HepG2 (cell line): ENCODE data around the gene ARL10. TPM values are rescaled to one million over a fixed set of nuclear protein-coding genes. Genes with fewer than 3 reads are reported as not detected.
A peak's percentile ranks its signal among the peaks of the same experiment; 100 is the strongest.

Experiments used
- ATRX ChIP-seq: sonication (generic); formaldehyde crosslinking; IDR thresholded peaks from 2 replicates; pipeline ENCODE4 v1.4.0; 2020; ENCODE audit warnings: missing genetic modification reagents, borderline replicate concordance
- BRD4 ChIP-seq: sonication (generic); formaldehyde crosslinking; IDR thresholded peaks from 2 replicates; pipeline ENCODE4 v1.4.0; 2020; ENCODE audit warnings: missing genetic modification reagents
- FOSL2 ChIP-seq: sonication (generic); formaldehyde crosslinking; IDR thresholded peaks from 2 replicates; pipeline ENCODE4 v1.4.0; 2020; ENCODE audit warnings: missing genetic modification reagents
- IKZF4 ChIP-seq: sonication (generic); formaldehyde crosslinking; IDR thresholded peaks from 2 replicates; pipeline ENCODE4 v1.5.1; 2020; ENCODE audit warnings: borderline replicate concordance, mild to moderate bottlenecking, low read depth, missing genetic modification reagents; ENCODE audit errors: not compliant biosample characterization
- IRF1 ChIP-seq: sonication (generic); formaldehyde crosslinking; IDR thresholded peaks from 2 replicates; pipeline ENCODE4 v1.4.0; 2020; ENCODE audit warnings: low read depth, mild to moderate bottlenecking, missing genetic modification reagents
- JUND ChIP-seq: sonication (generic); formaldehyde crosslinking; IDR thresholded peaks from 2 replicates; pipeline ENCODE4 v1.8.0; 2022; ENCODE audit warnings: mild to moderate bottlenecking, missing genetic modification reagents
- NKX3-1 ChIP-seq: sonication (generic); formaldehyde crosslinking; IDR thresholded peaks from 2 replicates; pipeline ENCODE4 v1.5.0; 2020; ENCODE audit warnings: missing genetic modification reagents
- NRL ChIP-seq: sonication (generic); formaldehyde crosslinking; IDR thresholded peaks from 2 replicates; pipeline ENCODE4 v1.5.0; 2020; ENCODE audit warnings: missing genetic modification reagents, mild to moderate bottlenecking, moderate library complexity, borderline replicate concordance
- SP2 ChIP-seq: sonication (generic); formaldehyde crosslinking; IDR thresholded peaks from 2 replicates; pipeline ENCODE4 v1.5.1; 2020; ENCODE audit warnings: mild to moderate bottlenecking, missing genetic modification reagents
- TBP ChIP-seq: sonication (generic); formaldehyde crosslinking; IDR thresholded peaks from 2 replicates; pipeline ENCODE4 v1.5.0; 2020; ENCODE audit warnings: missing genetic modification reagents
- ZHX2 ChIP-seq, 2 experiments: sonication (generic) in 1 of 2; formaldehyde crosslinking in 1 of 2; IDR thresholded peaks; 2 replicates each; pipeline versions ENCODE4 v1.6.1 to v1.9.0; 2014 to 2022; ENCODE audit warnings: antibody characterized with exemption in 1 of 2, borderline replicate concordance in 1 of 2, inconsistent platforms in 1 of 2, low read depth in 1 of 2, missing genetic modification reagents in 1 of 2
- ZKSCAN5 ChIP-seq: sonication (generic); formaldehyde crosslinking; IDR thresholded peaks from 2 replicates; pipeline ENCODE4 v1.5.1; 2020; ENCODE audit warnings: mild to moderate bottlenecking, missing genetic modification reagents
- ZMAT3 ChIP-seq: sonication (generic); formaldehyde crosslinking; conservative IDR thresholded peaks from 2 replicates; pipeline ENCODE4 v1.7.0; 2021; ENCODE audit warnings: missing genetic modification reagents
- ZNF235 ChIP-seq: sonication (generic); formaldehyde crosslinking; IDR thresholded peaks from 2 replicates; pipeline ENCODE4 v1.8.1; 2023; ENCODE audit warnings: mild to moderate bottlenecking, missing genetic modification reagents, borderline replicate concordance
- ZNF367 ChIP-seq: sonication (generic); formaldehyde crosslinking; IDR thresholded peaks from 2 replicates; pipeline ENCODE4 v1.4.0; 2020; ENCODE audit warnings: missing genetic modification reagents, borderline replicate concordance
- polyA plus RNA-seq, 8 experiments: library from polyadenylated mRNA; depleted of rRNA in 3 of 8; stranded (reverse) in 7 of 8; unstranded in 1 of 8; fragments of >200 nt; fragmentation: Illumina TruSeq in 4 of 8; extraction: Trizol in 4 of 8; gene quantifications; 2 replicates each; pipeline versions ENCODE4 v1.2.1 to v1.2.3, GENCODE V29; 2011 to 2016; ENCODE audit warnings: low read depth in 4 of 8, missing spikeins in 1 of 8, mixed read lengths in 1 of 8; ENCODE audit not compliant: insufficient read depth in 1 of 8
- total RNA-seq, 5 experiments: library from RNA; depleted of rRNA; stranded (reverse); fragments of >200 nt; fragmentation: Illumina TruSeq; extraction: Trizol; gene quantifications; 2 replicates each; pipeline ENCODE4 v1.2.3, GENCODE V29; 2016; ENCODE audit warnings: low read depth in 1 of 5
- TF ChIP-seq, protein P1 (sequence below): IDR thresholded peaks from 2 replicates; pipeline ENCODE4 v1.6.1; 2012; ENCODE audit warnings: low read depth, low read length, improper control_type of control experiment
- TF ChIP-seq, protein P2 (sequence below): sonication (generic); formaldehyde crosslinking; IDR thresholded peaks from 2 replicates; pipeline ENCODE4 v1.5.0; 2020; ENCODE audit warnings: missing genetic modification reagents, mild to moderate bottlenecking, borderline replicate concordance

Gene ARL10
- total and polyA plus RNA-seq, 2 of the 13 experiments (the other 11 are each of a cell fraction or from before 2014, with no cell fraction given), result 0.18 to 0.50 TPM

- TF ChIP-seq ATRX (CRISPR knock-in tag) (no peak), IRF1 (no peak), IKZF4 (no peak), NRL (CRISPR knock-in tag) (0 out of 2 replicates have a peak, but pooled peaks have one; percentile 55), SP2 (CRISPR knock-in tag) (no peak), JUND (0 out of 2 replicates have a peak, but pooled peaks have one; percentile 31), TBP (CRISPR knock-in tag) (no peak), NKX3-1 (no peak), ZNF367 (CRISPR knock-in tag) (no peak), FOSL2 (CRISPR knock-in tag) (peak; percentile 43; the same call in 1 of the 2 replicates), ZKSCAN5 (CRISPR knock-in tag) (no peak), ZHX2 (IDR thresholded peaks at IDR 0.05; ENCODE audit: low read depth) (no peak), ZHX2 (CRISPR knock-in tag; IDR thresholded peaks at IDR 0.05; ENCODE audit: borderline replicate concordance) (no peak), ZMAT3 (no peak), ZNF235 (CRISPR knock-in tag) (no peak), BRD4 (CRISPR knock-in tag) (no peak)
- TF ChIP-seq, protein P1, sequence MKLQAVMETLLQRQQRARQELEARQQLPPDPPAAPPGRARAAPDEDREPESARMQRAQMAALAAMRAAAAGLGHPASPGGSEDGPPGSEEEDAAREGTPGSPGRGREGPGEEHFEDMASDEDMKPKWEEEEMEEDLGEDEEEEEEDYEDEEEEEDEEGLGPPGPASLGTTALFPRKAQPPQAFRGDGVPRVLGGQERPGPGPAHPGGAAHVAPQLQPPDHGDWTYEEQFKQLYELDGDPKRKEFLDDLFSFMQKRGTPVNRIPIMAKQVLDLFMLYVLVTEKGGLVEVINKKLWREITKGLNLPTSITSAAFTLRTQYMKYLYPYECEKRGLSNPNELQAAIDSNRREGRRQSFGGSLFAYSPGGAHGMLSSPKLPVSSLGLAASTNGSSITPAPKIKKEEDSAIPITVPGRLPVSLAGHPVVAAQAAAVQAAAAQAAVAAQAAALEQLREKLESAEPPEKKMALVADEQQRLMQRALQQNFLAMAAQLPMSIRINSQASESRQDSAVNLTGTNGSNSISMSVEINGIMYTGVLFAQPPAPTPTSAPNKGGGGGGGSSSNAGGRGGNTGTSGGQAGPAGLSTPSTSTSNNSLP, result no peak
- TF ChIP-seq, protein P2, sequence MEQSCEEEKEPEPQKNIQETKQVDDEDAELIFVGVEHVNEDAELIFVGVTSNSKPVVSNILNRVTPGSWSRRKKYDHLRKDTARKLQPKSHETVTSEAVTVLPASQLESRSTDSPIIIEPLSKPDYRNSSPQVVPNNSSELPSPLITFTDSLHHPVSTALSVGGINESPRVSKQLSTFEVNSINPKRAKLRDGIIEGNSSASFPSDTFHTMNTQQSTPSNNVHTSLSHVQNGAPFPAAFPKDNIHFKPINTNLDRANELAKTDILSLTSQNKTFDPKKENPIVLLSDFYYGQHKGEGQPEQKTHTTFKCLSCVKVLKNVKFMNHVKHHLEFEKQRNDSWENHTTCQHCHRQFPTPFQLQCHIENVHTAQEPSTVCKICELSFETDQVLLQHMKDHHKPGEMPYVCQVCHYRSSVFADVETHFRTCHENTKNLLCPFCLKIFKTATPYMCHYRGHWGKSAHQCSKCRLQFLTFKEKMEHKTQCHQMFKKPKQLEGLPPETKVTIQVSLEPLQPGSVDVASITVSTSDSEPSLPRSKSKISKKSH (CRISPR knock-in tag), result no peak
Observed at GRCh38 chr5:176371621-176372539, 6.6 kb downstream of the ARL10 start (continued).
